ENCODE measurements around the gene SUSD4.

GRCh38 chr1:223349241-223349640 lies 14.7 kb downstream of the SUSD4 start:
- TF ChIP-seq CTCF (IDR thresholded peaks at IDR 0.05) (no peak), POLR2A (IDR thresholded peaks at IDR 0.05) (no peak)

Data from uterus (tissue), 2 donors.